NCI-H1092 (cell line): ENCODE measurements around the gene NBL1.

Experiments
- DNase-seq: peaks from one replicate; lab custom pipeline; 2025; lab: John Stamatoyannopoulos, UW

The NBL1 gene

GRCh38 chr1:19643602-19644394 lies at the start of gene NBL1:
Gene NBL1 (plus strand): TSS chr1:19644311. CDS start chr1:19655031, 10,720 bp downstream.
- DNase-seq = no peak

DNA sequence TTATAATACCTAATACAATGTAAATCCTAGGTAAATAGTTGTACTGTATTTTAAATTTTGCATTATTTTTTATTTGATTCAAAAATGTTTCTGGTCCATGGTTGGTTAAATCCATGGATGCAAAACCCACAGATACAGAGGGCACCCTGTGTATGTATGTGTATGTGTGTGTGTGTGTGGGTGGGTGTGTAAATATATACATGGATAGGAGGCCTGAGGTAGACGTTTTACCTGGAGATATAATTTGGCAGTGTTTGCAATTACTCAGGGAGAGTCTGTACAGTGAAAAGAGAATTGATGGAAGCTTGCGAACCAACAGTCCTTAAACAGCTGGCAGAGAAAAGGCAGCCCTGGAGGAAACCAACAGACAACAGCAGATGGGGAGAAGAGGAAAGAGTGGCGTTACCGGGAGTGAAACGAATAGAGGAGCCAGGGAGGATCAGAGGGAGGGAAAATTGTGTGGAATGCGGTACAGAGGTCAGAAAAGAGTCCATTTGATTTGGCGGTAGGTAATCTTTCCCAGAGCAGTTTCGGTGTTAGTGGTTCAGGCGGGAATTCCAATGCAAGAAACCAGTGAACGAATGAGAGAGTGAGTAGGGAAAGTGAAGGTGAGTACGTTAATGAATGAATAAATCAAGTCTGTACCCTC lies 47.9 kb upstream of the NBL1 start:
- DNase-seq = peak; percentile 50

- peak; percentile 99 for DNase-seq
These were observed 47.2 kb upstream of the NBL1 start for GRCh38 chr1:19596714-19597495.

DNA sequence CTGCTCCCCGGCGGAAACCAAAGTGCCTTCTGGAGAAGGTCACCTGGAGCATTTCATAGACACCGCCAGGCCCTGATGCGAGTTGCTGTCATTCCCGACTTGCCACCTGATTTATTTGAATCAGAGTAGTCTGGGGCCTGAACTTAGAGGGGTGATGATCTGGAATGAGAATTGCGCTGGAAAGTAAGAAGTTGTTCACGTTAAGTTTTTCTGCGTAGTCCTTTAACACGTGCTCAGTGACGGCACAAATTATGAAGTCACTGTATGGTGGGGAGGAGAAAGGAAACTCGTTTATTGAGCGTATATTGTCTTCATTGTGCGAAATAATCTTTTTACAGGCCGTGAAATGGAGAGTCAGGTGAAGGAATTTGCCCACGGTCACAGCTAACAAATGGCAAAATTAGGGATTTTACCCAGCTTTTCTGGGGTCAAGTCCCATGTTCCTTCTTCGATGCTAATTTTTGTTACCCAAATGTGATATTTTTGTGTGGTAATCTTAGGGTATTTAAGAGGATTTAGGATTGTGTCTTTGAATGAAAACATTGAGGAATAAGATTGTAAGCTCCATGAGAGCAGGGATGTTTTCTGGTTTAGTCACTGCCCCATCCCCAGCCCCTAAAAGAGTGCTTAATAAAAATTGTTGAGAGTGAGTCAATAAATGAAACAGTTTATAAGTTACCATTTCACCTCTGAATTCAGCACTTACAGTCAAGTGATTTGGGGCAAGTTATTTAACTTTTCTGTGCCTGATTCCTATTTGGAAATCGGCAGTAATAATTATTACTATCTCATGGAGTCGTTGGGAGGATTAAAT lies 46.4 kb upstream of the NBL1 start:
- no peak for DNase-seq

DNA sequence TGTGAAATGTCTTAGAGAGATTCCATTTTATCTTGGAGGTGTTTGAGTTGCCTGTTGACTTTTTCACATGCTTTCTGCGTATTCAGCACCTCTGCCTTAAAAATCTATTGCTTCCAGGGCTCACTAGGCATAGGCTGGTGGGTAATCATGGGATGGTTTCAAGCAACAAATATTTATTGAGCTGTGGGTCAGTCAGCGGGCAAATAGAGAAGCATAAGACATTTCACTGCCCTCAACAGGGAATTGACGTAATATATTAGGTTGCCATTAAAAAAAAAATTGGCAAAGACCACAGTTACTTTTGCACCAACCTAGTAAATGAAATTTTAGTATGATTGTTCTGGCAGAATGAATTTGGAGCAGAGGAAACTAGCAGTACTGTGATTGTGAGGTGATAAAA lies 44.3 kb upstream of the NBL1 start:
- DNase-seq = no peak

DNA sequence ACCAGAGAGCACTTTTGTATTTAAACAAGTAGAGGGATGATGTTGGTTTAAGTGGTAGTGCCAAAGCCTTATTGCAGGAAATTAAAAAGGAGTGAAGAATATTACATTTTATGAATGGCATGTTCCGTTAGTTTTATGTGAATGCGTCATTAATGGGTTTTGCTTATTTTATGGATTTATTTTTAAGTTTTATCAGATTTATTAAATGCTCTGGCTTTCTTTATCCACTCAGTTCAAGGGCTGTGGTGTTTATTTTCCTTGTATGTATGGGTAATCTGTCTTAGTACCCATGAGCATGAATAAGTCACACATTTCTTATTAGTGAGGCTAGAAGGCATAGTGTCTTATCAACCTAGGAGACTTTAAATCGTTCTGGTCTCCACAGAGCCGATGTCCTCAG lies 41.6 kb upstream of the NBL1 start:
- no peak for DNase-seq

DNA sequence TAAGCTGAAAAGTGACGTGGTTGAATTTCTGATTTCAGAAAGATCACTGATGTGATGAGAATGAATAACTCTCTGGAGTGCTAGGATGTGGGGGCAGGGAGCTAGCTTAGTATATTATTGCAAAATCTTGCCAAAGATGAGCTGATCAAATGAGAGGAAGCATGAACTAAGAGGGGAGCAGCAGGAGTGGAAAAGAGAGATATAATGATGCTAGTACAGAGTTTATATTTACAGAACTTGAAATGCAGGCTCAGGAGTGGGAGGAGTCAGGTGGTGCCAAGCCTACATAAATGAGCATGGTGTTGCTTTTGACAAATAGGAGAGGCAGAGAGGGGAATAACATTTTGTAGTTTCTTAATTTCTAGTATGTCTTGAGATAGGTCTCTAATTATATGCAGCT lies 38.1 kb upstream of the NBL1 start:
- DNase-seq = no peak

DNA sequence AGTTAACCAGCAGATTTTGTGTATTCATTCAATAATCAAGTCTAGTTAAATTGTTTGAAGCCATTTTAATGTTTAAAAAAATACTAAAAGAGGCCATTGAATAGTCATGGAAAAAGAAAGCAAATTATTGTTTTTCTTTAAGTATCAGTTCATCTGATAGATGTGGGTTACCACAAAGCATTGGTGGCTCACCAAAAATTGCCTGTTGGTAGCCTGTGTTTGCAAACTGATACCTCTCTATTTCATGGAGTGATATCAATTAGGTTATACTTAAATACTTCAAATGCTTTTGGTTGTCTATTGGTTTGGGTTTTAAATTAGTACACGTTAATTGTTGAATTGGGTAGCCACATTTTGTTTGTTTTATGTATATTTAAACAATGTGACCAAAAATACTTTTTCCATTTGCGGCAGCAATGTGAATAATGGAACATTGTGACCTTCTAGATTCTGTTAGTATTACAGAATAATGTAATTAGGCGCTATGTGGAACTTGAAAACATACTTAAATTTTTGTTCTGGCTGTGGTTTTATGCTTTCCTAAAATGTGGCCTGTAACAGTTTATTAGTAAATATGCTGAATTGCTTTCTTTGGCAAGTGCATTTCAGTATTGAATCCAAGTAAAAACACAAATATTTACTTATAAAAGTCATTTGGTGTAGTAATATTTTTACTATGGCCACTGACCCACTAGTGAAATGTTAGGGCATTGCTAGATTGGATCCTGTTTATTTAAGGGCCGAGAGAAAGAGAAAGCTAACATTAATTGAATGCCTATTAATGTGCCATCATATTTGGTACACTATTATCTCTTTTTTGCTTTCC lies 37.1 kb upstream of the NBL1 start:
- no peak for DNase-seq

DNA sequence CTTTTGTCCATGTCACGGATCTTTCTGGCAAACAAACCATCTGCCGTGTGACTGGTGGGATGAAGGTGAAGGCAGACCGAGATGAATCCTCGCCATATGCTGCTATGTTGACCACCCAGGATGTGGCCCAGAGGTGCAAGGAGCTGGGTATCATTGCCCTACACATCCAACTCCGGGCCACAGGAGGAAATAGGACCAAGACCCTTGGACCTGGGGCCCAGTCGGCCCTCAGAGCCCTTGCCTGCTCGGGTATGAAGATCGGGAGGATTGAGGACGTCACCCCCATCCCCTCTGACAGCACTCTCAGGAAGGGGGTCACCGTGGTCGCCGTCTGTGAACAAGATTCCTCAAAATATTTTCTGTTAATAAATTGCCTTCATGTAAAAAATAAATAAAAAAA lies 35.9 kb upstream of the NBL1 start:
- no peak for DNase-seq

GRCh38 chr1:19610282-19610981 lies 33.7 kb upstream of the NBL1 start:
- no peak for DNase-seq

DNA sequence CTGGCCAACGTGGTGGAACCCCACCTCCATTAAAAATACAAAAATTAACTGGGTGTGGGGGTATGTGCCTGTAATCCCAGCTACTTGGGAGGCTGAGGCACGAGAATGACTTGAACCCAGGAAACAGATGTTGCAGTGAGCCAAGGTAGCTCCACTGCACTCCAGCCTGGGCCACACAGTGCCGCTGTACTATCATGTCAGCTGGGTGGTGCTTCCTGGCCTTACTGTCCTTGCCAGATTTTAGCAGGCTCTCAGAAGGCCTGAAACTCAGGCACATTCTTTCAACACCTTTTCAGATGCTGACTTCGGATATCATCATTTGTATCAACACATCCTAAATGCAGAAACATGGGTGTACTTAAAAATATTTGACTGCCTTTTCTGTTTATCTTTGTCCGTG lies 31.6 kb upstream of the NBL1 start:
- DNase-seq = no peak

DNA sequence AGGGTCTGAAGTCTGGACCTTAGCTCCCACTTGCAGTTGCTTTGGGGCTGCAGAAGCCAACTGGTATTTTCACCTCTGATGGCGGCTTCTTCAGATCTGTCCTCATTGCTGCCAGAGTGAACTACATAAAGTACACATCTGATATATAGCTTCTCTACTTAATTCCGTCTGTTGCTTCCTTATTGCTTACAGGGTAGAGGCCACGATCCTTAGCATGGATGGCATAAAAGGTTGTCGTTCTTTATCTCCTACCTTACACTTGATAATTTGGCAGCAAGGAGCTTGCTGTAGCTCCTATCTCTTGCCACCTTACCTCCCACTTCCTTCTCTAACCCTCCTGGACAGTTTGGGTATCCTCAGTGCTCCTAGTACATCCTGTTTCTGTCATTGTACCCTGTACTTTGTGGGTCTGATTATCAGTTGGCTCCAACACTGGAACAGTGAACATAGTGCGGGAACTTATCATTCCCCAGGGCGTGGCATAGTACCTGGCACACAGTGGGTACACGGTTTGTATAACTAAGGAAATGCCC lies 30.9 kb upstream of the NBL1 start:
- no peak for DNase-seq

DNA sequence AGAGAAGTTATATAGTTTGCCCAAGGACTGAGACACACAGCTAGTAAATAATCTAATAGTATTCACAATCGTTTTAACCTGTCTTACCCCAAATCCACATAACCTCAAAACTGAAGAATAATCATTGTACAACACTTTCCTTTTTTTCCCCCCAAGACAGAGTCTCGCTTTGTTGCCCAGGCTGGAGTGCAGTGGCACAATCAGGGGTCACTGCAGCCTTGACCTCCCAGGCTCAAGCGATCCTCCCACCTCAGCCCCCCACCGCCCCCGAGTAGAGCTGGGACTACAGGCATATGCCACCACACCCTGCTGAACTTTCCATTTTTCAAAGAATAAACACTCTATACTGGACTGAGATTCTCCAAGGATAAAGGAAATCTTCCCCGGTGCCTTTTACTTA lies 28.7 kb upstream of the NBL1 start:
- DNase-seq = no peak

DNA sequence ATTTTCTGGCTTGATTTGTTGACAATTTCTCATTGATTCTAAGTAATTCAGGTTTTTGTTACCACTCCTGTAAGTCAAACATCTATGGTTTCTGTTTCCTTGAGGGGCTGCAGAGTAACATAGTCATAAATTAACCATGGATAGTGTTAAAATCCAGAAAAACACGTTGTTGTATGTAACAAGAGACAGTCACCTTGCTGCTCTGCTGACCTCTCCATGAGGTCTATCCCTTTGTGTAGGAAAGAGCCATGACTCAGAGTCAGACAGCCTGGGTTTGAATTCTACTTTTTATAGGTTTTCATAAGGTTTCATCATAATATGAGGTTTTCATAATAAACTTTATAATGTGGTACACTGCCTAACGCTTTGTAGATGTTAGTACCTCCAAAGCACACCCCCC lies 27.6 kb upstream of the NBL1 start:
- no peak for DNase-seq

DNA sequence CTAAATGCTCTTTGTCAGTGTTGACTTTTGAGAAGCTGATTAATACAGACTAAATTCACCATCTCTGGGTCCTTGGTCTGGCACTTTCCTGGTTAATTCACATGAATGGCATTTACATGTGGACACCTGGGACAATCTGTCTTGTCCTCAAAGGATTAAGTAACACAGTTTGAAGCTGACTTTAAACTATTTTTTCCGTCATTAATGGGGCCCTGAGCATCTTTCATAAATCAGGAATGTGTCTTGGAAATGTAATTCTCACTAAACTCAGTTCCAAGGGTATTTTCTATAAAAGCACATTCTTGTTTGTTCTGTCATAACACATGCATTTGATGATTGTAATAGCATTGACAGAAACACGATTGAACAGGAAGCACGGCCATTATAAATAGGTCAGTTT lies 26.7 kb upstream of the NBL1 start:
- no peak for DNase-seq

DNA sequence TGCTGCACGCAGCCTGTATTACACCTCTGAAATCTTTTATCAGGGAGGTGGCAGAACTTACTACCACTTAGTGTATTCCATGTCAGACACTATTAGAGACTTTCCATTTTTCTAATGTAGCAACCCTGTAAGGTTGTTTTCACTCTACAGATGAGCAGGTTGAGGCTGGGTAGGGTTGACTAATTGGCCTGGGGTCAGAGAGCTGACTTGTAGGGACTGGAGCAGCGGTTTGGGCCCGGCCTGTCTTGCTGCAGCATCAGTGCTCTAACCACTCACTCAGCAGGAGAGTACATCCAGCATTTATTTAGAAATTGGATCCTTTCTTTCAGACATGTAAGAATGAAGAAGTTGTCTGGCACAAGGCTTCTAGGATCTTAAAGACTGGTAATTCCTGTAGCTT lies 25.7 kb upstream of the NBL1 start:
- DNase-seq = no peak

- DNase-seq = no peak
These were observed 24.3 kb upstream of the NBL1 start for GRCh38 chr1:19619697-19620384.

DNA sequence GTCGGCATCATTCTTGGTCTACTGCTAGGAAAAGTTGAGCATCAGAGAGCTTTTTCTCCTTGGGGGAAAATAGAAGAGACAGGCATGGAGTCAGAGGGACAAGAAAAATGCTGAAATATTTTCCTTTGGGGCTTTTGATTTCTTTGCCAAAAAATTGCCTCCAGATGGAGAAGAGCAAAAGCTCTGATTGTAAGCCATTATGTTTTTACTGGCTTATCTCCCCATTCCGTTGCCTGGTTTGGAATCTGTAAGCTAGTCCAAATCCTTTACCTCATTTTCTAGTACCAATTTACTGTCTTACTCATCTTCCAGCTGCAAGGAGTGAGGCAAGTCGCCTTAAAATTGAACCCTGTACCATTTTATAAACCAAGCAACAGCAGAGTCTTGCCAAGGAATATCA lies 23.3 kb upstream of the NBL1 start:
- DNase-seq = no peak

- no peak for DNase-seq
These were observed 22.7 kb upstream of the NBL1 start for GRCh38 chr1:19621274-19621950.
